ENCODE measurements around the gene GRIK3.

DNA sequence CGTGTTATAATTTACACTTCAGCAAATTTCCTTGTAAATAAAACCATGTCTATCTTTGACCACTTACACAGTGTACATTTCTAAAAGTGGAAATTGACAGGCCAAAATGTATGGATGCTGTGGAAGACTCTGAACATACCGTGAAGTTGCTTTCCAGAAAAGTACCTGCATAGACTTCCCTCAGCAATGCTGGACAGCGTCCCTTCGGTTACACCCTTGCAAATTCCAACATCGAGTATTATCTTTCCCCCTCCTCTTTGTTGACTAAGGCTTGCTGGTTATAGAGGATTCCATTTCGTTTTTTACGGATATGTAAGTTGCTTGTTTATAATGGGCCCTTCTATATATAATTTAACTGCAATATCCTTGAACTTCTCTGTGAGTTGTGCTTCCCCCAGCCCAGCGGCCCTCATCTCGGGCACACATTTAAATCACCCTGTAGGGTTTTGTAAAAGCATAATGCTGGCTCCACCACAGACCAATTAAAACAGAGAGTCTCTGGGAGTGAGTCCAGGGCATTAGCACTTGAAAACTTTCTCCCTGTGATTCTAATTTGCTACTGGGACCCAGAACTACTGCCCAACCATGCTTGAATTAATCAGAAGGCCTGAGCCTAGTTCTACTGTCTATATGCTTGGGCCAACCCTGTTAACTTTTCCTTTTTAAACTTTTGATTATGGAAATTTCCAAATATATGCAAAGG lies 230.3 kb downstream of the GRIK3 start:
- TF ChIP-seq CTCF (IDR thresholded peaks at IDR 0.05; ENCODE audit: insufficient read depth, low read length) (no peak), REST (IDR thresholded peaks at IDR 0.05; ENCODE audit: insufficient replicate concordance, low read depth) (peak; percentile 80), GABPA (IDR thresholded peaks at IDR 0.05; ENCODE audit: low read depth) (no peak), POLR2AphosphoS5 (IDR thresholded peaks at IDR 0.05; ENCODE audit: low read depth) (no peak)
